AG09319 (cell line): Measurements from ENCODE around the gene SLC5A10.

ENCODE experiments used
- DNase-seq: peaks from one replicate; pipeline ENCODE4 v3.0.0-alpha.2; 2010; ENCODE audit warnings: low read depth; ENCODE audit errors: extremely low read depth
- TF ChIP-seq, protein P1 (sequence below): IDR thresholded peaks from 2 replicates; pipeline ENCODE4 v1.5.1; 2011; ENCODE audit warnings: low read depth, mild to moderate bottlenecking, inconsistent platforms, low read length, moderate library complexity

Gene SLC5A10

DNA sequence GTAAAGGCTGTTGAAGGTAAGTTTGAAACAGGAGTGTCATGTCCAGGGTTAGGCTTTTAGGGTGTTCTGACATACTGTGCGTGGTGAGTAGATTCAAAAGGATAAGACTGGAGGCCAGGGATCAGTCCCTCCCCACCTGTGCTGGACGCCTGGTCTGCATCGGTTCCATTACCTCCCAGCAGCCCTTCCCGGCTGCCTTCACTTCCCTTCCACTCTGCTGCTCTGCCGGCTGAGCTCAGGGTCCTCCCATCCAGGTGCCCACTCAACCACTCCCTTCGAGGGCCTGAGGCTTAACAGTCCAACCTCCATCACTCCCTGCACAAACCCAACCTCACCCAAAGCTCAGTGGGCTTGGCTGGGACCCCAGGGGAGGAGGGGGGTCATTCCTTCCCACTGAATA lies 4.1 kb upstream of the SLC5A10 start:
- TF ChIP-seq, protein P1, sequence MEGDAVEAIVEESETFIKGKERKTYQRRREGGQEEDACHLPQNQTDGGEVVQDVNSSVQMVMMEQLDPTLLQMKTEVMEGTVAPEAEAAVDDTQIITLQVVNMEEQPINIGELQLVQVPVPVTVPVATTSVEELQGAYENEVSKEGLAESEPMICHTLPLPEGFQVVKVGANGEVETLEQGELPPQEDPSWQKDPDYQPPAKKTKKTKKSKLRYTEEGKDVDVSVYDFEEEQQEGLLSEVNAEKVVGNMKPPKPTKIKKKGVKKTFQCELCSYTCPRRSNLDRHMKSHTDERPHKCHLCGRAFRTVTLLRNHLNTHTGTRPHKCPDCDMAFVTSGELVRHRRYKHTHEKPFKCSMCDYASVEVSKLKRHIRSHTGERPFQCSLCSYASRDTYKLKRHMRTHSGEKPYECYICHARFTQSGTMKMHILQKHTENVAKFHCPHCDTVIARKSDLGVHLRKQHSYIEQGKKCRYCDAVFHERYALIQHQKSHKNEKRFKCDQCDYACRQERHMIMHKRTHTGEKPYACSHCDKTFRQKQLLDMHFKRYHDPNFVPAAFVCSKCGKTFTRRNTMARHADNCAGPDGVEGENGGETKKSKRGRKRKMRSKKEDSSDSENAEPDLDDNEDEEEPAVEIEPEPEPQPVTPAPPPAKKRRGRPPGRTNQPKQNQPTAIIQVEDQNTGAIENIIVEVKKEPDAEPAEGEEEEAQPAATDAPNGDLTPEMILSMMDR = no peak
- DNase-seq = no peak

DNA sequence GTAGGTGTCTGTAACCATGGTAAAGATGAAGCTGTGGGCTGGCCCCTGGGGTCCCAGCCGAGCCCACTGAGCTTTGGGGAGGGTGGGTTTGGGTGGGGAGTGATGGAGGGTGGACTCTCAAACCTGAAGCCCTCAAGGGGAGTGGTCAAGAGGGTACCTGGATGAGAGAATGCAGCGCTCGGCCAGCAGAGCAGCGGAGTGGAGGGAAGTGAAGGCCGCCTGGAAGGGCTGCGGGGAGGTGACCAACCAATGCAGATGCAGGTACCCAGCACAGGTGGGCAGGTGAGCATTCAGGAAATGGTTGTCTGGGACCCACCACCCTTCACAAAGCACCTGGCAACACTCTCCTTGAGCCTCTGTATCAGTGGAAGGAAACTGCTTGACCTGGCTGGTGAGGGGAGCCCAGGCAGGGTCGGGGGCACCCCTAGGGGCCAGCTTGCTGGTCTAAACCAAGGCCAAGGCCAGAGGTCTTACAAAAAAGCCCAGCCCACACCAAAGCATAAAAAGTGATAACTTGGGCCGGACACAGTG lies 3.4 kb upstream of the SLC5A10 start:
- DNase-seq = no peak
- TF ChIP-seq, protein P1 = no peak

DNA sequence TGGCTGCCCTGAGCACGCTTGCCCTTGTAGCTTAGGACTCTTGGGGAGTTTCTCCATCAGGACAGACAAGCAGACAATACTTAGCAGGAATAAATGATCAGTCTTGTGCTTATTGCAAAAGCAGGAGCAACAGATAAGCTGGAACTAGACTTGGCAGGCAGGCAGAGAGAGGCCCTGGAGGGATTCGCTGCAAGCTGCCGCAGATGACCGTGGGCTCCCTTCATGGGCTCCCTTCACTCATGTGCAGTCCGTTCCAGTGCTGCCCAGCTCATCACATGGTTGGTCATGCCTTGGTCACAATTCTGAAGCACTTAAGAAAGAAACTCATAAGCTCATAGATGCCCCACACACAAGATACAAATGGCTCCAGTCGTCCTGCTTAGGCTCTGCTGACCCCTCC lies 2.4 kb upstream of the SLC5A10 start:
- DNase-seq = no peak
- TF ChIP-seq, protein P1 = no peak

DNA sequence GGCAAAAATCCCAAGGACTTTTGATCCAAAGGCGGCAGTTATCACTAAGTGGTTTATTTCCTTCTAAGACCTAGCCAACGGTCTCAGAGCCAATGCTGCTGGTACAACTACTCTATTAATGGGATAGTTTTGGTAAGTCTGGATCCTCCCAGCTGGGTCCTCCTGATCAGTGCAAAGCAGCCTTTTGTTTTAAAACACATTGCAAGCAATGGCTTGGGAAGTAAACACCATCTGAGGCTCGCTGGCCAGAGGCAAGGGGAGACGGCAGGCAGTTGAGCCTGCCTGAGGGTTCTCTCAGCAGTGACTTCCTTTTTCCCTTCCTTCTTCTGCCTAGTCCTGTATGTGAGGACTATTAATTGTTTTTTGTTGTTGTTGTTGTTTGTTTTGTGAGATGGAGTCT lies 1.6 kb upstream of the SLC5A10 start:
- TF ChIP-seq, protein P1 = no peak
- DNase-seq = no peak

DNA sequence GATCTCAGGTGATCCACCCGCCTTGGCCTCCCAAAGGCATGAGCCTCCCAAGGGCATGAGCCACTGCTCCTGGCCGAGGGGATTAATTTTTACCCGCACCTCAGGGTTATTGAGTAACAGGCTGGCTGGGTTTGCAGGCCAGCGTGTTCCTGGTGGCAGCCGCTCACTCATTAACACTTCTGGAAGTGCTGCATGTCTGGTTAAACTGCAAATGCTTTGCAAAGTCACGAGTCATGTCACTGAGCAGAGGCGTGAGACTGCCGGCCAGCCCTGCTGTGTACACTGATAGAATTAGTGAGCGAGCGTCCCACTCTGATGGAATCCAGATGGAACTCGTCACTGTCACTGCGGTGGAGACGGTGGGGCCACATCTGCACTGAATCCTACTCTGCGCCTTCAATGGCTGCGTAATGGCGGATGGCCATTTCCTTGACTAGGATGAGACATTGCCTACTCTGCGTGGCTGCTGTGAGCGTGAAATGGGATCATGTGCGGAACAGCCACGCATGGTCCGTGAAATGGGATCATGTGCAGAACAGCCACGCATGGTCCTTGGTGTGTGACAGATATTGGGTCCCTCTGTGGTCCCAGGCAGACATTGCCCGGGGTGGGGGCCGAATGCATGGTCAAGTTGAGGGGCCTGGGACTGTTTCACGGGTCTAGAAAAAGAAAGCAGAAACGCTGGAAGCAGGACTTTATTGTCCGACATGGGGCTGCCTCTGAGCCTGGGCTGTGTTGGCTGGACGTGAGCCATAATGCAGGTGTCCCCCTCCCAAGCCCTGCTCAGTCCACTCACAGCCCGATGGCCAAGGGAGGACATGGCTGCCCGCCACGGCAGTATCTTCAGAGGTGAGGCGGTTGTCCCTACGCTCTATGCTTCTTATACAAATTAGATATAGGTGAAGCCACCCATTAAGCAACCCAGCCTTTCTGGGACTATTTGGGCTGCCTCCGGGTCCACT lies 740 bp upstream of the SLC5A10 start:
- TF ChIP-seq, protein P1 = no peak
- DNase-seq = no peak

DNA sequence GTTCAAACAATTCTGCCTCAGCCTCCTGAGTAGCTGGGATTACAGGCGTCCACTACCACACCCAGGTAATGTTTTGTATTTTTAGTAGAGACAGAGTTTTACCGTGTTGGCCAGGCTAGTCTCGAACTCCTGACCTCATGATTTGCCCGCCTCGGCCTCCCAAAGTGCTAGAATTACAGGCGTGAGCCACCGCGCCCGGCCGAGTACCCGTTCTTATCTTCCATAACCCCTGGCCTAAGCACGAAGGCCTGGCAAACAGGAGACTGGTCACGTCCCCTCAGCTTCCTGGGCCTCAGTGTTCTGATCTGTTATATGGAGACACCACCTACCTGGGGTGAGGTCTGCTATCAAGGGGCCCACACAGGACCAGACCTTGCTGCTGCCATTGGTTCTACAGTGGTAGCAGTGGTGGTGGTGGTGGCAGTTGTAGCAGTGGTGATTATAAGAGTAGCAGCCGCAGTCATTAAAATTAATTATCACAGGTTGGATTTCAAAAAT lies 1.3 kb downstream of the SLC5A10 start:
- TF ChIP-seq, protein P1 = no peak
- no peak for DNase-seq

DNA sequence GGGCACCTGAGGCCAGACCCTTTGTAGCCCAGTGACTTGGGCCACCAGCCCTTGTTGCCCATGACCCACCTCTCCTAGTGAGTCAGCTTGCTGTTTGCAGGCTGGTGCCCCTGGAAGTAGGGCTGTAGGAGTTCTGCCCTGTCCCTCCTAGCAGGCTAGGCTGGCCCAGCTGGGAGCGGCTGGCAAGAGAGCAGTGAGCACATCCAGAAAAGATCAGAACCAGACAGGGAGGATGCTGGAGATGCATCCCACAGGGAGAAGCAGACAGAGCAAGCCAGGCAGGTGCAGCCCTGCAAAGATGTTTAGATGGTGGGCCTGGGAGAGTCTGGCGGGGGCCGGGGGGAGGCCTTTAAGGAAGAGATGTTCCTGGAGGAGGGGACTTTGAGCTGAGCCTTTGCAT lies 2.4 kb downstream of the SLC5A10 start:
- no peak for DNase-seq
- TF ChIP-seq, protein P1 = no peak
